ENCODE data around the gene IFNLR1.

DNA sequence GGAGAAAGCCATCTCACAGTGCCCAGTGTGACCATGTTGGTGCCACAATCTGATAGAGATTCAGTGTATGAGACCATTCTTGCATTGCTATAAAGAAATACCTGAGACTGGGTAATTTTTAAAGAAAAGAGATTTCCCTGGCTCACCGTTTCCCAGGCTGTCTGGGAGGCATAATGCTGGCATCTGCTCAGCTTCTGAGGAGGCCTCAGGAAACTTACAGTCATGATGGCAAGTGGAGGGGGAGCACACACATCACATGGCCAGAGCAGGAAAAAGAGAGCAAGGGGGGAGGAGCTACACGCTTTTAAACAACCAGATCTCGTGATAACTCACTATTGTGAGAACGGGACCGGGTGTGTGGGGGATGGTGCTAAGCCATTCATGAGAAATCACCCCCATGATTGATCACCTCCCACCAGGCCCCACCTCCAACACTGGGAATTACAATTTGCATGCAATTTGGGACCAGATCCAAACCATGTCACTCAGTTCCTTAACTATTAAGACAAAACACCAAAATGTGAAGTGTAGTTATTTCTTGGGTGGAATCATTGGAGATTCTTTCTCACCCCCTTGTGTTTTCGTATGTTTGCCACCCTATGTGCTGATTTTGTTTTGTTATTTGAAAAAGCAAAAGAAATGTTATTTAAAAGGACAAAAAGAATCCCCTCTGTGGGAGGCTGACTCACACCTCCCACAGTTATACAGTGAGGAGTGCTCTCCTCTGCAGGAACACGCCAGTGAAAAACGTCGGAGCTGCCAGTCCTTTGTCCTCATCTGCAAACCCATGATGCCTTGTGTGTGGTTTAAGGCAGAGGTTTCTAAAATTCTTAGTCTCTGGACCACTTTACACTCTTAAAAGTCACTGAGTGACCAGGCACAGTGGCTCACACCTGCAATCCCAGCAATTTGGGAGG, 46.9 kb upstream of the IFNLR1 start:
- TF ChIP-seq POLR2AphosphoS5 (IDR thresholded peaks at IDR 0.05) = no peak
- no peak for TF ChIP-seq POLR2A (IDR thresholded peaks at IDR 0.05)
- TF ChIP-seq, protein P1, sequence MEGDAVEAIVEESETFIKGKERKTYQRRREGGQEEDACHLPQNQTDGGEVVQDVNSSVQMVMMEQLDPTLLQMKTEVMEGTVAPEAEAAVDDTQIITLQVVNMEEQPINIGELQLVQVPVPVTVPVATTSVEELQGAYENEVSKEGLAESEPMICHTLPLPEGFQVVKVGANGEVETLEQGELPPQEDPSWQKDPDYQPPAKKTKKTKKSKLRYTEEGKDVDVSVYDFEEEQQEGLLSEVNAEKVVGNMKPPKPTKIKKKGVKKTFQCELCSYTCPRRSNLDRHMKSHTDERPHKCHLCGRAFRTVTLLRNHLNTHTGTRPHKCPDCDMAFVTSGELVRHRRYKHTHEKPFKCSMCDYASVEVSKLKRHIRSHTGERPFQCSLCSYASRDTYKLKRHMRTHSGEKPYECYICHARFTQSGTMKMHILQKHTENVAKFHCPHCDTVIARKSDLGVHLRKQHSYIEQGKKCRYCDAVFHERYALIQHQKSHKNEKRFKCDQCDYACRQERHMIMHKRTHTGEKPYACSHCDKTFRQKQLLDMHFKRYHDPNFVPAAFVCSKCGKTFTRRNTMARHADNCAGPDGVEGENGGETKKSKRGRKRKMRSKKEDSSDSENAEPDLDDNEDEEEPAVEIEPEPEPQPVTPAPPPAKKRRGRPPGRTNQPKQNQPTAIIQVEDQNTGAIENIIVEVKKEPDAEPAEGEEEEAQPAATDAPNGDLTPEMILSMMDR (IDR thresholded peaks at IDR 0.05) = no peak

Measured in transverse colon (tissue), 4 donors.